ENCODE results near the gene ZNF354C.

The ZNF354C gene

GRCh38 chr5:179113945-179114641 lies 53.9 kb downstream of the ZNF354C start:
- DNase-seq (ENCODE audit: low spot score), result no peak

- no peak for DNase-seq (ENCODE audit: low spot score)
These were observed 54.6 kb downstream of the ZNF354C start for GRCh38 chr5:179114756-179115155.

GRCh38 chr5:179115307-179115706 lies 55.1 kb downstream of the ZNF354C start:
- no peak for DNase-seq (ENCODE audit: low spot score)

GRCh38 chr5:179115845-179116524 lies 55.8 kb downstream of the ZNF354C start:
- DNase-seq (ENCODE audit: low spot score), result no peak

- DNase-seq (ENCODE audit: low spot score), result no peak
These were observed 58.2 kb downstream of the ZNF354C start for GRCh38 chr5:179118338-179118737.

- DNase-seq (ENCODE audit: low spot score), result no peak
These were observed 58.7 kb downstream of the ZNF354C start for GRCh38 chr5:179118756-179119414.

- DNase-seq (ENCODE audit: low spot score), result no peak
These were observed 59.4 kb downstream of the ZNF354C start for GRCh38 chr5:179119415-179120170.

GRCh38 chr5:179120421-179120861 lies 60.3 kb downstream of the ZNF354C start:
- DNase-seq (ENCODE audit: low spot score), result no peak

GRCh38 chr5:179120951-179121666 lies 60.9 kb downstream of the ZNF354C start:
- no peak for DNase-seq (ENCODE audit: low spot score)

- DNase-seq (ENCODE audit: low spot score), result no peak
These were observed 61.5 kb downstream of the ZNF354C start for GRCh38 chr5:179121667-179122111.

- no peak for DNase-seq (ENCODE audit: low spot score)
These were observed 62.4 kb downstream of the ZNF354C start for GRCh38 chr5:179122411-179123108.

- no peak for DNase-seq (ENCODE audit: low spot score)
These were observed 62.9 kb downstream of the ZNF354C start for GRCh38 chr5:179123109-179123426.

GRCh38 chr5:179123491-179124272 lies 63.5 kb downstream of the ZNF354C start:
- no peak for DNase-seq (ENCODE audit: low spot score)

- no peak for DNase-seq (ENCODE audit: low spot score)
These were observed 64.2 kb downstream of the ZNF354C start for GRCh38 chr5:179124273-179124852.

GRCh38 chr5:179124853-179125788 lies 64.9 kb downstream of the ZNF354C start:
- no peak for DNase-seq (ENCODE audit: low spot score)

- DNase-seq (ENCODE audit: low spot score), result no peak
These were observed 65.8 kb downstream of the ZNF354C start for GRCh38 chr5:179125789-179126505.

- DNase-seq (ENCODE audit: low spot score), result no peak
These were observed 66.4 kb downstream of the ZNF354C start for GRCh38 chr5:179126506-179126991.
